Head of caudate nucleus (tissue), 42 donors: ENCODE results near the gene NHLRC1.

Experiments used
- DNase-seq, 42 donors: peaks; one replicate each; pipeline versions ENCODE4 v3.0.0 to v3.0.0-alpha.2; 2020 to 2021; ENCODE audit warnings: mixed read lengths in 7 of 42
- intact Hi-C: fragments of 100-400 bp; cut with DNase I; formaldehyde crosslinking; loops from one replicate; pipeline ENCODE4 v1.15.0; 2022

NHLRC1 gene

GRCh38 chr6:18091382-18091781, 31.1 kb downstream of the NHLRC1 start:
- no peak for DNase-seq
- intact Hi-C loops = no loop called here

- DNase-seq = no peak
- intact Hi-C loops = no loop called here
These were observed 32.1 kb downstream of the NHLRC1 start for GRCh38 chr6:18090349-18090786.

- DNase-seq = no peak
- intact Hi-C loops = no loop called here
These were observed 33.8 kb downstream of the NHLRC1 start for GRCh38 chr6:18088419-18089296.

- DNase-seq = no peak
- intact Hi-C loops = no loop called here
These were observed 34.9 kb downstream of the NHLRC1 start for GRCh38 chr6:18087396-18088165.

DNA sequence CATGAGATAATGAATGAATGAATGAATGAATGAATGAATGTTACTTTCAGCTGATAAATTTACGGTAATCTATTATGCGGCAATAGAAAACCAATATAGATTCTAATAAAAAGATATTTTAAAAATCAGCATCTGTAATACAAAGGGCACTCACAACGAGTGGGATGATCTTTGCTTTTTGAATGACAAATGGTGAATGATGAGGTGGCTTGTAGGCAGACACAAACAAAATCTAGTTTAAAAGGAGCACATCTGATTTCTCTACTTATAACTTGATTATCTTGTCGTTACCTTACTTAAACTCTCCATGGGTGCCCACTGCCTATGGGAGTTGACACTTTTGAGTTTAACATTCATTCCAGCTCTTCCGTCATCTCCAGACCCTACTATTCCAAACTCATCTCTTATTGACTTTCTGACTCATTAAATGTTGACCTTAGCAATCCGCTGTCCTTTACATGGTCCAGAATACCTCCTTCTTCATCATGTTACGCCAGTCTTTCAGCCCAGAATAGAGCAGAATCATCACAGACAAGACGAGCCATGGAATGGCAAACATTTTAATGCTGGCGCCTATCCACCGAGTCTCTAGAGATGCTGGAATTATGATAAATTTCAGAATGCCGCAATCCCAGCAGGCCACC, 41.3 kb downstream of the NHLRC1 start:
- intact Hi-C loops = no loop called here
- no peak for DNase-seq

DNA sequence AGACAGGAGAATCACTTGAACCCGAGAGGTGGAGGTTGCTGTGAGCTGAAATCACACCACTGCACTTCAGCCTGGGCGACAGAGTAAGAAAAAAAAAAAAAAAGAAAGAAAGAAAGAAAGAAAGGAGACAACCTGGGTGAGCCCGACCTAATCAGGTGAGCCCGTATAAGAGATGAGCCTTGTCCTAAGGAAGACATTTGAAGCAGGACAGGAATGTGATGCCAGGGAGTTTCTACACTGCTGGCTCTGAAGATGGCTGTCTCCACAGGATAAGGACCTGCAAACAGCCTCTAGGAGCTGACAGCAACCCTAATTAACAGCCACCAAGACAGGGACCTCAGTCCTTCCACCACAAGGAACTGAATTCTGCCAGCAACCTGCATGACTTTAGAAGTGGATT, 41.9 kb downstream of the NHLRC1 start:
- DNase-seq = no peak
- intact Hi-C loops = no loop called here

GRCh38 chr6:18078866-18079265, 43.6 kb downstream of the NHLRC1 start:
- no peak for DNase-seq
- intact Hi-C loops = no loop called here

DNA sequence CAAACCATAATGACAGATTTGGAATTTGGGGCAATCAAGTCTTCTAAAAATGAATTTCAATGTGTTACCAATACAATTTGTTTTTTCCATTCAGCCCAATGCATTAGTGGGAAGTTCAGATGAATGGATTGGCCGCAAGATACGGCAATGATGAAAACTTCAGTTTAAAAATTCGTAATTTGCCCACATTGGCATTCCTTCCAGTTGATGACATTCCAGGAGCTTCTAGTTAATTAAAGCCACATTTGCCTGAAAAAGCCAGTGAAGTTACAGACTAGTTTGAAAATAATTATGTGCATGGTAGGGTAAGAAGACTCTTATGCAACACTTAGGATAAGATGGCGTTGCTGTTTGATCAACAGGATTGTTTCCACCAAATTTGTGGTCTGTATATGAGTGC, 46.2 kb downstream of the NHLRC1 start:
- intact Hi-C loops = no loop called here
- DNase-seq = no peak

- DNase-seq = no peak
- intact Hi-C loops = no loop called here
These were observed 49.6 kb downstream of the NHLRC1 start for GRCh38 chr6:18072841-18073240.

DNA sequence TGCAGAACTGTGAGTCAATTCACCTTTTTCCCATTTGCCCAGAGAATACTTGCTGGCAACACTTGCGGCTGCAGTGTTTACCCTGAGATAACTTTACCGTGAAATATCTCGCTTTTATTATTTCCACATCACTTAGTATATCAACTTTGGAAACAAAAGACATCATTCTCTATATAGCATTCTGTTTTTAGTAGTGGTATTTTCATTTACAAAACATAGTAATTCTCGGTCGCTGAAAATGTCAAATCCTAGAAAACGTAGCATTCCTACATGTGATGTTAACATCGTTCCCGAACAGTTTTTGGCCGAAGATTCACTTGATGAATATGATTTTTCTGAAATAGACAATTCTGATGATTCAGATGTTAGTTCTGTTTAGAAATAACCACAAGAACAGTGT, 52.0 kb downstream of the NHLRC1 start:
- intact Hi-C loops = no loop called here

More for the DNA sequence above, 52.0 kb downstream of the NHLRC1 start:
- no peak for DNase-seq
